H9 (cell line): Measurements from ENCODE around the gene TCF7L2. TPM values are rescaled to one million over a fixed set of nuclear protein-coding genes. Genes with fewer than 3 reads are reported as not detected.

ENCODE experiments used
- DNase-seq: peaks from one replicate; pipeline ENCODE4 v3.0.0-alpha.2; 2017
- H2AFZ ChIP-seq: one replicate; pipeline ENCODE4 v1.6.1; 2013; ENCODE audit warnings: mild to moderate bottlenecking, low read length, control low read depth, moderate library complexity
- H2AK5ac ChIP-seq: 2 replicates; pipeline ENCODE4 v1.6.1; 2013; ENCODE audit warnings: low read length, control low read depth, mixed read lengths; ENCODE audit not compliant: insufficient read length
- H2BK120ac ChIP-seq: one replicate; pipeline ENCODE4 v1.6.1; 2013; ENCODE audit warnings: low read depth, mild to moderate bottlenecking, low read length, control low read depth, inconsistent platforms; ENCODE audit not compliant: poor library complexity, severe bottlenecking
- H2BK12ac ChIP-seq: 2 replicates; pipeline ENCODE4 v1.6.1; 2013; ENCODE audit warnings: low read length, control low read depth, mixed read lengths, low read depth; ENCODE audit not compliant: insufficient read length
- H2BK15ac ChIP-seq: 2 replicates; pipeline ENCODE4 v1.6.1; 2013; ENCODE audit warnings: low read depth, low read length, control low read depth
- H2BK20ac ChIP-seq: one replicate; pipeline ENCODE4 v1.6.1; 2013; ENCODE audit warnings: low read depth, mild to moderate bottlenecking, low read length, control low read depth, inconsistent platforms; ENCODE audit not compliant: poor library complexity, severe bottlenecking
- H2BK5ac ChIP-seq: 2 replicates; pipeline ENCODE4 v1.6.1; 2013; ENCODE audit warnings: low read length, control low read depth, mixed read lengths; ENCODE audit not compliant: insufficient read length
- H3K14ac ChIP-seq: 2 replicates; pipeline ENCODE4 v1.6.1; 2013; ENCODE audit warnings: low read length, control low read depth; ENCODE audit not compliant: insufficient read depth
- H3K18ac ChIP-seq: 2 replicates; pipeline ENCODE4 v1.6.1; 2013; ENCODE audit warnings: low read depth, mild to moderate bottlenecking, mixed read lengths, low read length, control low read depth; ENCODE audit not compliant: insufficient read length
- H3K23ac ChIP-seq: 2 replicates; pipeline ENCODE4 v1.6.1; 2013; ENCODE audit warnings: low read length, control low read depth, mixed read lengths, low read depth; ENCODE audit not compliant: insufficient read length
- H3K23me2 ChIP-seq: 2 replicates; pipeline ENCODE4 v1.6.1; 2013; ENCODE audit warnings: low read depth, mild to moderate bottlenecking, mixed read lengths, low read length, control low read depth; ENCODE audit not compliant: insufficient read length, poor library complexity, severe bottlenecking
- H3K27ac ChIP-seq: 2 replicates; pipeline ENCODE4 v1.5.1; 2013; ENCODE audit warnings: low read length, control low read depth, mixed read lengths, low read depth; ENCODE audit not compliant: insufficient read length
- H3K27me3 ChIP-seq: 2 replicates; pipeline ENCODE4 v1.6.1; 2013; ENCODE audit warnings: low read length, control low read depth, inconsistent platforms; ENCODE audit not compliant: insufficient read depth
- H3K4ac ChIP-seq: 2 replicates; pipeline ENCODE4 v1.6.1; 2013; ENCODE audit warnings: low read depth, mild to moderate bottlenecking, control low read depth, inconsistent platforms, low read length, moderate library complexity
- H3K4me1 ChIP-seq: 2 replicates; pipeline ENCODE4 v1.6.1; 2013; ENCODE audit warnings: low read length, control low read depth, inconsistent platforms; ENCODE audit not compliant: insufficient read depth
- H3K4me2 ChIP-seq: 2 replicates; pipeline ENCODE4 v1.6.1; 2013; ENCODE audit warnings: low read length, control low read depth, mixed read lengths; ENCODE audit not compliant: insufficient read length, insufficient read depth
- H3K56ac ChIP-seq: 2 replicates; pipeline ENCODE4 v1.6.1; 2013; ENCODE audit warnings: low read depth, mild to moderate bottlenecking, mixed read lengths, low read length, control low read depth; ENCODE audit not compliant: insufficient read length
- H3K79me1 ChIP-seq: 2 replicates; pipeline ENCODE4 v1.6.1; 2013; ENCODE audit warnings: low read depth, mild to moderate bottlenecking, moderate library complexity, low read length, control low read depth, inconsistent platforms; ENCODE audit not compliant: insufficient read depth, poor library complexity, severe bottlenecking
- H3K79me2 ChIP-seq: 2 replicates; pipeline ENCODE4 v1.6.1; 2013; ENCODE audit warnings: low read length, control low read depth, inconsistent platforms; ENCODE audit not compliant: insufficient read depth
- H3K9ac ChIP-seq: 2 replicates; pipeline ENCODE4 v1.6.1; 2013; ENCODE audit warnings: low read length, control low read depth, mixed read lengths; ENCODE audit not compliant: insufficient read length; ENCODE audit errors: extremely low read depth
- H3K9me3 ChIP-seq: one replicate; pipeline ENCODE4 v1.6.1; 2013; ENCODE audit warnings: low read depth, low read length, inconsistent platforms; ENCODE audit not compliant: control insufficient read depth
- H3T11ph ChIP-seq: one replicate; pipeline ENCODE4 v1.6.1; 2013; ENCODE audit warnings: mild to moderate bottlenecking, low read length, control low read depth, inconsistent platforms
- H4K20me1 ChIP-seq: one replicate; pipeline ENCODE4 v1.6.1; 2013; ENCODE audit not compliant: control insufficient read depth, insufficient read length, insufficient read depth
- H4K5ac ChIP-seq: 2 replicates; pipeline ENCODE4 v1.6.1; 2013; ENCODE audit warnings: low read depth, mild to moderate bottlenecking, mixed read lengths, low read length, control low read depth; ENCODE audit not compliant: insufficient read length
- H4K8ac ChIP-seq: replicated peaks from 2 replicates; pipeline ENCODE4 v1.6.1; 2013; ENCODE audit warnings: low read length, control low read depth, mixed read lengths, low read depth; ENCODE audit not compliant: insufficient read length
- H4K91ac ChIP-seq: 2 replicates; pipeline ENCODE4 v1.6.1; 2013; ENCODE audit warnings: low read depth, mild to moderate bottlenecking, moderate library complexity, mixed read lengths, low read length, control low read depth; ENCODE audit not compliant: insufficient read length
- H3K27ac Mint-ChIP-seq, 3 experiments: 2 replicates in 2 of 3; 3 replicates in 1 of 3; pipeline ENCODE4 v1.8.0; 2020 to 2021; ENCODE audit warnings: mixed read lengths in 3 of 3, mild to moderate bottlenecking in 1 of 3, moderate library complexity in 1 of 3
- H3K27me3 Mint-ChIP-seq: 2 replicates; pipeline ENCODE4 v1.8.0; 2021; ENCODE audit warnings: low read depth, mild to moderate bottlenecking, moderate library complexity, mixed read lengths
- H3K36me3 Mint-ChIP-seq, 3 experiments: 2 replicates in 2 of 3; 3 replicates in 1 of 3; pipeline ENCODE4 v1.8.0; 2020 to 2021; ENCODE audit warnings: low read depth in 3 of 3, mixed read lengths in 3 of 3; ENCODE audit not compliant: insufficient read depth in 1 of 3
- H3K4me1 Mint-ChIP-seq, 2 experiments: 2 replicates each; pipeline ENCODE4 v1.8.0; 2020; ENCODE audit warnings: mixed read lengths in 2 of 2
- H3K4me3 Mint-ChIP-seq, 2 experiments: 2 replicates in 1 of 2; 3 replicates in 1 of 2; pipeline ENCODE4 v1.8.0; 2020 to 2021; ENCODE audit warnings: mild to moderate bottlenecking in 2 of 2, mixed read lengths in 2 of 2, moderate library complexity in 1 of 2
- H3K9me3 Mint-ChIP-seq, 2 experiments: 2 replicates in 1 of 2; 3 replicates in 1 of 2; pipeline ENCODE4 v1.8.0; 2020; ENCODE audit warnings: mild to moderate bottlenecking in 2 of 2, mixed read lengths in 2 of 2, moderate library complexity in 1 of 2
- WGBS: extraction: QIAGEN DNeasy Blood & Tissue Kit; methylation state at CpG from one replicate; pipeline ENCODE4 v1.1.7; 2013; ENCODE audit warnings: missing lambda C conversion rate, low lambda C conversion rate, mixed read lengths; ENCODE audit not compliant: insufficient read length; ENCODE audit errors: extremely low coverage; 5-methylcytosine and 5-hydroxymethylcytosine counted together
- total RNA-seq: library from RNA; stranded (reverse); gene quantifications from 2 replicates; pipeline ENCODE4 v1.2.1, GENCODE V29; 2021
- TF ChIP-seq, protein P1 (sequence below): fragments of 200-600 bp; sonication (generic); conservative IDR thresholded peaks from 3 replicates; pipeline ENCODE4 v1.8.0; 2021; ENCODE audit warnings: antibody characterized with exemption, mild to moderate bottlenecking

The TCF7L2 gene
- total RNA-seq, 1 experiment from 2014 or later = 71.1 TPM

DNA sequence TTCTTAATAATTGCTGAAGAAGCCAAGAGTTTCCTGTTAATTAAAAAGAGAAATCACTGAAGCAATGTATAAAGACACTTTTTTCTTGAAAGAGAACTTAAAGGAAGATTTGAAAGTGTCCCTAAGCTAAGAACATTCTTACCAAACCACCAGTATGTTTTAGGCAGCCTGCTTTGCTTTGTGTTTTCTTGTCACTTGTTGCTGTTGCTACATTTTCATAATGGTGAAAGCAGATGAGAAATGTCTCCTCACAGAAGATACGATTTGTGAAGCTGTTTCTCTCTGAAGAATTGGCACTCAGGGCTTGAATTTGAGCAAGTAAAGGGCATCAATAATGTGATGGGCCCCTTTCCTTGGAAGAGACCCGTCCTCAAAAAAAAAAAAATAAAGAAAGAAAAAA is 30.9 kb downstream of the TCF7L2 start:
- TF ChIP-seq, protein P1, sequence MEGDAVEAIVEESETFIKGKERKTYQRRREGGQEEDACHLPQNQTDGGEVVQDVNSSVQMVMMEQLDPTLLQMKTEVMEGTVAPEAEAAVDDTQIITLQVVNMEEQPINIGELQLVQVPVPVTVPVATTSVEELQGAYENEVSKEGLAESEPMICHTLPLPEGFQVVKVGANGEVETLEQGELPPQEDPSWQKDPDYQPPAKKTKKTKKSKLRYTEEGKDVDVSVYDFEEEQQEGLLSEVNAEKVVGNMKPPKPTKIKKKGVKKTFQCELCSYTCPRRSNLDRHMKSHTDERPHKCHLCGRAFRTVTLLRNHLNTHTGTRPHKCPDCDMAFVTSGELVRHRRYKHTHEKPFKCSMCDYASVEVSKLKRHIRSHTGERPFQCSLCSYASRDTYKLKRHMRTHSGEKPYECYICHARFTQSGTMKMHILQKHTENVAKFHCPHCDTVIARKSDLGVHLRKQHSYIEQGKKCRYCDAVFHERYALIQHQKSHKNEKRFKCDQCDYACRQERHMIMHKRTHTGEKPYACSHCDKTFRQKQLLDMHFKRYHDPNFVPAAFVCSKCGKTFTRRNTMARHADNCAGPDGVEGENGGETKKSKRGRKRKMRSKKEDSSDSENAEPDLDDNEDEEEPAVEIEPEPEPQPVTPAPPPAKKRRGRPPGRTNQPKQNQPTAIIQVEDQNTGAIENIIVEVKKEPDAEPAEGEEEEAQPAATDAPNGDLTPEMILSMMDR = no peak
- no peak overlapping the region for H3K4me2 ChIP-seq
- peaks cover 1 to 40% (median 27%) of the 10 kb centered on the region in 3 experiments; a peak in 5 of 7 replicates for H3K36me3 Mint-ChIP-seq
- H4K8ac ChIP-seq = no peak overlapping the region
- no peak overlapping the region for H3K18ac ChIP-seq
- WGBS = no CpG with 5 or more reads among the region's 2 CpGs
- no peak overlapping the region for H3K4ac ChIP-seq
- H3K4me1 ChIP-seq = peaks cover 7% of the 10 kb centered on the region
- no peak for DNase-seq
- no peak overlapping the region for H4K91ac ChIP-seq
- no peak overlapping the region for H3K23ac ChIP-seq
- no peak overlapping the region for H3K9ac ChIP-seq
- H2BK15ac ChIP-seq = no peak overlapping the region
- no peak overlapping the region for H4K5ac ChIP-seq
- no peak overlapping the region for H3K4me3 Mint-ChIP-seq
- H3K79me2 ChIP-seq = peaks cover 25% of the 10 kb centered on the region; the same call in 1 of the 2 replicates
- no peak overlapping the region for H2BK5ac ChIP-seq
- peaks cover 4% of the 10 kb centered on the region for H4K20me1 ChIP-seq
- H3K23me2 ChIP-seq = no peaks in the 10 kb centered on the region
- H2BK12ac ChIP-seq = no peak overlapping the region
- H3K4me1 Mint-ChIP-seq = peaks cover 74 to 82% of the 10 kb centered on the region in 2 experiments
- H3K14ac ChIP-seq = no peak overlapping the region
- no peak overlapping the region for H2AFZ ChIP-seq
- H2BK20ac ChIP-seq = no peak overlapping the region
- H3K9me3 Mint-ChIP-seq = no peaks in the 10 kb centered on the region
- no peaks in the 10 kb centered on the region for H3K9me3 ChIP-seq
- no peak overlapping the region for H3K27ac ChIP-seq
- peak overlapping the region in 1 of 3 experiments; percentile 40; a peak in 1 of 7 replicates for H3K27ac Mint-ChIP-seq
- H3K56ac ChIP-seq = no peak overlapping the region
- H3T11ph ChIP-seq = no peak overlapping the region
- H2AK5ac ChIP-seq = no peak overlapping the region
- H3K79me1 ChIP-seq = peaks cover 10% of the 10 kb centered on the region
- H3K27me3 ChIP-seq = no peaks in the 10 kb centered on the region
- no peaks in the 10 kb centered on the region for H3K27me3 Mint-ChIP-seq
- H2BK120ac ChIP-seq = no peak overlapping the region
